IMR-90 (cell line): ENCODE measurements around the gene RBM10. TPM values are rescaled to one million over a fixed set of nuclear protein-coding genes. Genes with fewer than 3 reads are reported as not detected.

Experiments used
- ATAC-seq: fragments of 200-7000 bp; cut with Tn5 transposase; 2 replicates; pipeline ENCODE4 v1.9.1; 2020; ENCODE audit warnings: low read depth, mild to moderate bottlenecking, moderate library complexity
- BruUV-seq: library from RNA; stranded (reverse); fragments of 400-500 nt; replicated peaks from 2 replicates; lab custom pipeline; 2021; lab: Mats Ljungman, UMichigan
- CTCF ChIA-PET: fragments of 300-600 bp; formaldehyde crosslinking; extraction: SDS; loops from one replicate; lab custom pipeline; 2021; ENCODE audit warnings: antibody characterized with exemption; lab: Yijun Ruan, JAX
- POLR2A ChIA-PET: fragments of 300-600 bp; sonication (Branson Sonifier 250); formaldehyde crosslinking; loops from one replicate; lab custom pipeline; 2022; ENCODE audit warnings: antibody characterized with exemption; ENCODE audit not compliant: unreplicated experiment; lab: Charles Lee
- DNase-seq: peaks from one replicate; pipeline ENCODE4 v3.0.0; 2013
- H2AFZ ChIP-seq: replicated peaks from 2 replicates; pipeline ENCODE3; 2013; ENCODE audit warnings: low read length, mild to moderate bottlenecking; ENCODE audit not compliant: poor library complexity
- H2AK5ac ChIP-seq: 2 replicates; pipeline ENCODE4 v1.6.1; 2013; ENCODE audit warnings: low read depth, low read length, inconsistent platforms
- H2AK9ac ChIP-seq: replicated peaks from 2 replicates; pipeline ENCODE3; 2013; ENCODE audit warnings: mild to moderate bottlenecking, low read depth, low read length, moderate library complexity; ENCODE audit not compliant: poor library complexity
- H2BK120ac ChIP-seq: 2 replicates; pipeline ENCODE4 v1.6.1; 2013; ENCODE audit warnings: low read depth, low read length, inconsistent platforms
- H2BK15ac ChIP-seq: 3 replicates; pipeline ENCODE4 v1.6.1; 2013; ENCODE audit warnings: low read depth, low read length, inconsistent platforms
- H2BK20ac ChIP-seq: 2 replicates; pipeline ENCODE4 v1.6.1; 2013; ENCODE audit warnings: low read depth, mild to moderate bottlenecking, inconsistent platforms, low read length, moderate library complexity
- H2BK5ac ChIP-seq: 2 replicates; pipeline ENCODE4 v1.6.1; 2013; ENCODE audit warnings: mild to moderate bottlenecking, low read depth, low read length, inconsistent platforms; ENCODE audit not compliant: poor library complexity, severe bottlenecking
- H3K14ac ChIP-seq: replicated peaks from 2 replicates; pipeline ENCODE4 v1.6.1; 2013; ENCODE audit warnings: low read depth, low read length, inconsistent platforms
- H3K18ac ChIP-seq: 2 replicates; pipeline ENCODE4 v1.6.1; 2013; ENCODE audit warnings: low read depth, low read length, control low read depth
- H3K23ac ChIP-seq: 2 replicates; pipeline ENCODE4 v1.6.1; 2013; ENCODE audit warnings: low read depth, low read length, inconsistent platforms
- H3K27ac ChIP-seq: 2 replicates; pipeline ENCODE4 v1.5.1; 2013; ENCODE audit warnings: mild to moderate bottlenecking, control low read depth, low read length; ENCODE audit not compliant: insufficient read depth
- H3K27me3 ChIP-seq: 2 replicates; pipeline ENCODE4 v1.6.1; 2013; ENCODE audit warnings: low read length; ENCODE audit not compliant: control insufficient read depth, insufficient read depth
- H3K36me3 ChIP-seq: 2 replicates; pipeline ENCODE4 v1.6.1; 2013; ENCODE audit warnings: low read length, mixed read lengths; ENCODE audit not compliant: control insufficient read depth, insufficient read depth
- H3K4ac ChIP-seq: 2 replicates; pipeline ENCODE4 v1.6.1; 2013; ENCODE audit warnings: low read depth, low read length, inconsistent platforms
- H3K4me1 ChIP-seq: 2 replicates; pipeline ENCODE4 v1.6.1; 2013; ENCODE audit warnings: low read length, mixed read lengths; ENCODE audit not compliant: control insufficient read depth, insufficient read depth
- H3K4me2 ChIP-seq: 2 replicates; pipeline ENCODE4 v1.6.1; 2013; ENCODE audit warnings: low read depth, mild to moderate bottlenecking, control low read depth, low read length, moderate library complexity
- H3K4me3 ChIP-seq: 2 replicates; pipeline ENCODE4 v1.5.1; 2013; ENCODE audit warnings: low read depth, mild to moderate bottlenecking, control low read depth, low read length, moderate library complexity; ENCODE audit not compliant: insufficient read depth
- H3K56ac ChIP-seq: 2 replicates; pipeline ENCODE4 v1.6.1; 2013; ENCODE audit warnings: low read length, inconsistent platforms; ENCODE audit not compliant: insufficient read depth; ENCODE audit errors: extremely low read depth
- H3K79me1 ChIP-seq, 2 experiments: 2 replicates each; pipeline ENCODE4 v1.6.1; 2013; ENCODE audit warnings: low read length in 2 of 2, inconsistent platforms in 1 of 2, low read depth in 1 of 2
- H3K9ac ChIP-seq: 2 replicates; pipeline ENCODE4 v1.6.1; 2013; ENCODE audit warnings: low read depth, low read length, control low read depth
- H3K9me1 ChIP-seq: 2 replicates; pipeline ENCODE4 v1.6.1; 2013; ENCODE audit warnings: low read length, inconsistent platforms; ENCODE audit not compliant: insufficient read depth
- H3K9me3 ChIP-seq: 2 replicates; pipeline ENCODE4 v1.6.1; 2013; ENCODE audit warnings: low read length; ENCODE audit not compliant: control insufficient read depth, insufficient read depth
- H4K20me1 ChIP-seq: 2 replicates; pipeline ENCODE4 v1.6.1; 2013; ENCODE audit warnings: low read length, inconsistent platforms; ENCODE audit not compliant: insufficient read depth
- H4K5ac ChIP-seq: 2 replicates; pipeline ENCODE4 v1.6.1; 2013; ENCODE audit warnings: mild to moderate bottlenecking, low read depth, low read length, control low read depth
- H4K8ac ChIP-seq, 2 experiments: 2 replicates each; pipeline ENCODE4 v1.6.1; 2013; ENCODE audit warnings: low read depth in 2 of 2, low read length in 2 of 2, control low read depth in 1 of 2, inconsistent platforms in 1 of 2
- H4K91ac ChIP-seq: 2 replicates; pipeline ENCODE4 v1.6.1; 2013; ENCODE audit warnings: low read depth, low read length, inconsistent platforms; ENCODE audit not compliant: insufficient read depth
- MAFK ChIP-seq: IDR thresholded peaks from 2 replicates; pipeline ENCODE4 v1.6.1; 2012; ENCODE audit warnings: low read depth, low read length, improper control_type of control experiment
- NFE2L2 ChIP-seq: fragments of 150-350 bp; IDR thresholded peaks from 2 replicates; pipeline ENCODE4 v1.6.1; 2016; ENCODE audit warnings: low read depth, mild to moderate bottlenecking, low read length
- RAD21 ChIP-seq: IDR thresholded peaks from 2 replicates; pipeline ENCODE4 v1.6.1; 2012; ENCODE audit warnings: low read length, improper control_type of control experiment
- RFX5 ChIP-seq: IDR thresholded peaks from 2 replicates; pipeline ENCODE4 v1.8.0; 2012; ENCODE audit warnings: low read depth, mild to moderate bottlenecking, low read length, moderate library complexity
- WGBS, 2 experiments: methylation state at CpG; one replicate each; pipeline versions ENCODE4 v1.1.5 to v1.1.7; 2013; ENCODE audit warnings: missing lambda C conversion rate in 2 of 2; ENCODE audit not compliant: insufficient read length in 1 of 2; ENCODE audit errors: extremely low coverage in 2 of 2; 5-methylcytosine and 5-hydroxymethylcytosine counted together
- dilution Hi-C: fragments of 300-500 bp; cut with HindIII; formaldehyde crosslinking; loops from one replicate; pipeline ENCODE4 v1.14.3; 2018; ENCODE audit warnings: low sequenced_read_pairs; ENCODE audit not compliant: unreplicated experiment
- in situ Hi-C: fragments of 300-500 bp; cut with MboI; formaldehyde crosslinking; loops from 3 replicates; pipeline ENCODE4 v1.14.3; 2019; ENCODE audit warnings: low sequenced_read_pairs, inconsistent platforms, mixed read lengths
- intact Hi-C: fragments of 100-400 bp; cut with micrococcal nuclease; formaldehyde crosslinking; loops from 2 replicates; pipeline ENCODE4 v1.10.0; 2022
- polyA plus RNA-seq, 3 experiments: library from polyadenylated mRNA; depleted of rRNA; stranded (reverse); fragments of >200 nt; gene quantifications; 2 replicates each; pipeline ENCODE4 v1.2.3, GENCODE V29; 2012; ENCODE audit warnings: low replicate concordance in 1 of 3
- total RNA-seq: library from RNA; depleted of rRNA; stranded (reverse); fragments of >200 nt; gene quantifications from 2 replicates; pipeline ENCODE4 v1.2.3, GENCODE V29; 2012
- TF ChIP-seq, protein P1 (sequence below): fragments of 150-350 bp; IDR thresholded peaks from 2 replicates; pipeline ENCODE4 v1.6.1; 2017; ENCODE audit warnings: mild to moderate bottlenecking, antibody characterized with exemption, low read length, low read depth

The RBM10 gene
- total and polyA plus RNA-seq, 2 of the 4 experiments (the other 2 are of a cell fraction), result 33.4 to 36.0 TPM

- Histone ChIP-seq H3K56ac (no peak overlapping the region), H4K8ac (no peak overlapping the region), H3K4me1 (no peaks in the 10 kb centered on the region), H3K23ac (no peak overlapping the region), H3K9ac (no peak overlapping the region), H2BK5ac (no peak overlapping the region), H2AFZ (no peak overlapping the region), H3K27me3 (no peaks in the 10 kb centered on the region; the same call in 1 of the 2 replicates), H3K79me1 (peaks cover 3 to 15% of the 10 kb centered on the region in 2 experiments; a peak in 3 of 4 replicates), H3K36me3 (peaks cover 19% of the 10 kb centered on the region), H3K9me3 (no peaks in the 10 kb centered on the region; the same call in 1 of the 2 replicates), H3K14ac (no peak overlapping the region), H2BK15ac (no peak overlapping the region), H3K9me1 (no peaks in the 10 kb centered on the region), H2BK120ac (no peak overlapping the region), H3K4me3 (no peak overlapping the region), H3K4ac (no peak overlapping the region), H2AK9ac (no peak overlapping the region), H3K4me2 (no peak overlapping the region), H4K91ac (no peak overlapping the region), H2AK5ac (no peak overlapping the region), H2BK20ac (no peak overlapping the region), H3K18ac (no peak overlapping the region), H3K27ac (no peak overlapping the region), H4K5ac (no peak overlapping the region), H4K20me1 (peaks cover 19% of the 10 kb centered on the region)
- no CpG with 5 or more reads among the region's 5 CpGs for WGBS, 2 experiments
- in situ Hi-C loops (no loop called here), intact Hi-C loops (no loop called here), dilution Hi-C loops (no loop called here)
- CTCF ChIA-PET, result no interaction called here
- TF ChIP-seq, protein P1, sequence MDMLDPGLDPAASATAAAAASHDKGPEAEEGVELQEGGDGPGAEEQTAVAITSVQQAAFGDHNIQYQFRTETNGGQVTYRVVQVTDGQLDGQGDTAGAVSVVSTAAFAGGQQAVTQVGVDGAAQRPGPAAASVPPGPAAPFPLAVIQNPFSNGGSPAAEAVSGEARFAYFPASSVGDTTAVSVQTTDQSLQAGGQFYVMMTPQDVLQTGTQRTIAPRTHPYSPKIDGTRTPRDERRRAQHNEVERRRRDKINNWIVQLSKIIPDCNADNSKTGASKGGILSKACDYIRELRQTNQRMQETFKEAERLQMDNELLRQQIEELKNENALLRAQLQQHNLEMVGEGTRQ, result no peak
- no peak for TF ChIP-seq RFX5
- TF ChIP-seq NFE2L2, result no peak
- TF ChIP-seq RAD21, result no peak
- TF ChIP-seq MAFK, result no peak
- DNase-seq (no peak), ATAC-seq (no peak)
- no TSS peak for BruUV-seq
- POLR2A ChIA-PET, result no interaction called here
Measured at GRCh38 chrX:47158781-47159180, 13.8 kb downstream of the RBM10 start.
